HG03469 (cell line): Measurements from ENCODE around the gene RAB3GAP2.
"Not testable (repeated sequence)": the region's sequence is repeated elsewhere in the genome, so short reads cannot be mapped to it uniquely, and the experiment has no call there.

Experiments used
- ATAC-seq: cut with Tn5 transposase; IDR thresholded peaks from one replicate; pipeline ENCODE4 v1.9.1; 2021; ENCODE audit warnings: mild to moderate bottlenecking, moderate library complexity, moderate number of reproducible peaks; ENCODE audit not compliant: unreplicated experiment

RAB3GAP2 gene

DNA sequence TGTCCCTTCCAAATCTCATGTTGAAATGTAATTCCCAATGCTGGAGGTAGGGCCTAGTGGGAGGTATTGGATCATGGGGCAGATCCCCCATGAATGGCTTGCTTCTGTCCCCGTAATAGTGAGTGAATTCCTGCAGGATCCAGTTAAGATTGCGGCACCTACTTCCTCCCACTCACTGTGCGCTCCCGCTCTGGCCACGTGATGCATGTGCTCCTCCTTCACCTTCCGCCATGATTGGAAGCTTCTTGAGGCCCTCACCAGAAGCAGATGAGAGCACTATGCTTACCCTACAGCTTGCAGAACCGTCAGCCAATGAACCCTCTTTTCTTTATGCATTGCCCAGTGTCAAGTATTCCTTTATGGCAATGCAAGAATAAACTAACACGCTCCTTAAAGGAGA lies 14.9 kb upstream of the RAB3GAP2 start:
- ATAC-seq = no peak

DNA sequence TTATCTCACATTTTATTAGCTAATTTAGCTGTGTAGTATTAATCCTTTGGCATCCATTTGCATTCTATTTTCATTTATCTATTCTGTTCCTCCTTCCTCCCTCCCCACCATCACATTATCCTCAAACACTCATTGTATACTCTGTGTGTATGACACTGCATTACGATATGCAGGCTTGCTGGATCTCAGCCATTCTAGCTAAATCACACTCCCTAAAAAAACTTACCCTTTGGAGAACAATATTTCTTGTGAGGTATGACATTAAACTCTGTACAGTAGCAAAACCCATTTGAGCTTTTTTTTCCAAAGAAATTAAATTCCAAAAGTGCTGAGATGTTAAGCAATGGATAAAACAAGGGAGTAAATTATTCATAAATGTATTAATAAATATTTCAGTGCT lies 11.4 kb upstream of the RAB3GAP2 start:
- ATAC-seq = no peak

DNA sequence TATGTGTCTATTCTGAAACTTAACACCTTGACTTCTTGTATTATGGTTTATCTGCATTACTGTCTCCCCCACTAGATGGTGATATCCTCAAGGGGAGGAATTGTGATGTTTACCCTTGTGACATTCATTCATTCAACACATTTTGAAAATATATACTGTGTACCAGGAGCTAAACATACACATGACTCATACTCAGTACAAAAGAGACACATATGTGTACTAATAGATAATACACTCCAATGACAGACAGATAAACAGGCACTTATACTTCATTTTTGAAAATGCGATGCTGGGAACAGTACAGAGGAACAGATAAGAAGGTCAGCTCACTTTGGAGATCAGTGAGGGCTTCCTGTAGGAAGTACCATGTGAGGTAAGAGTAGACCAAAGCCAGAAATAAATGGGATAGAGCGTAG lies 8.9 kb upstream of the RAB3GAP2 start:
- no peak for ATAC-seq

DNA sequence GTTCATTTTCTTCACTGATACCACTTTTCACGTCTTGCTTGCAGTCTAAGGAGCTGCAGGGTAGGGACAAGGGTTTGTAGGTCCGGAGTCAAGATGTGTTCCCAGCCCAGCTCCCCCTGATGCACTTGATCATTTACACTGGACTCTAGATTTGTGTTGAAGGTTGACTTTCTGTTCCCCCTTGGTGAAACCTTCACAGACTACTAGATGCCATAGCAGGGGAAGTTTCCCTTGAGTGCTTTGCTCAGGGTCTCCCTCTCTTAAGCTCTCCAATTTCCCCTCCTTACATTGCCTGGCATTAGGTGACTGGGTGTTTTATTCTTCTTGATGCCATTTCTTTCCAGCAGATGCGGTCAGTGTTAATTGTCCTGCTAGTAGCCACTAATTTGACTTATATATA lies 8.0 kb upstream of the RAB3GAP2 start:
- ATAC-seq = no peak

DNA sequence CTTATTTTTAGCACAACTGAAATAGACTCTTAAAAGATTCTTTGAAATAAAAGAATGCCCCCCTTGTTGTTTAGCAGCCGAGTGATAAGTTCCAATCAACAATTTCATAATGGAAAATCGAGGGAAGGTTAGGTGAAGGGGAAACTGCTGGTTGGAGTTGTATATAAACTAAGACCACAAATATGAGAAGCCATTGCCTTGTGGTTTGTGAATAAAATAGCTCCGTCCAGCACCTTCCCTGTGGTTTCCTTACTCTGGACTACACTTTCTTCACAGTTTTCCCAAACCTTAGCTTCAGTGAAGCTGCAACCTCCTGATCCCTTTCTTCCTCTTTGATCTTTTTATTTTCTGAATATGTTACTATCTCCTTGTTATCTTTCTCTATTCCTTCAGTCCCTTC lies 6.7 kb upstream of the RAB3GAP2 start:
- ATAC-seq = no peak

DNA sequence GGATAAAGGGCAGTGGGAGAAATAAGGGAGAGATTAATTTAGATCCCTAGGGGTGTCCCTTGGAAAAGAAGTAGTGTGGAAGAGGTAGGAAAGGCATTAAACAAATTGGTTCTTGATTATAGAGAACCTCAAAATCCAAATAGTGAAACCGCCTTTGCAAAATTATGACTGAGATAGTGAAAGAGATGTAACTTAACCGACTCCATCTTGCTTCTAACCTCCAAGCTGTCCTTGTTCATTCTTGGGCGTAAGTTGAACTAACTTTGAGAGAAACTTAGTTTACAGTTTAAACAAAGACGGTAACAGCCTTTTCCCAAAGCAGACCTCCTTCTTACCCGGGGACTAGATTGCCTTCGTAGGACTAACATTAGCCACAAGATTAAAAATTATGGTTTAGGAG lies 3.2 kb upstream of the RAB3GAP2 start:
- ATAC-seq = no peak

DNA sequence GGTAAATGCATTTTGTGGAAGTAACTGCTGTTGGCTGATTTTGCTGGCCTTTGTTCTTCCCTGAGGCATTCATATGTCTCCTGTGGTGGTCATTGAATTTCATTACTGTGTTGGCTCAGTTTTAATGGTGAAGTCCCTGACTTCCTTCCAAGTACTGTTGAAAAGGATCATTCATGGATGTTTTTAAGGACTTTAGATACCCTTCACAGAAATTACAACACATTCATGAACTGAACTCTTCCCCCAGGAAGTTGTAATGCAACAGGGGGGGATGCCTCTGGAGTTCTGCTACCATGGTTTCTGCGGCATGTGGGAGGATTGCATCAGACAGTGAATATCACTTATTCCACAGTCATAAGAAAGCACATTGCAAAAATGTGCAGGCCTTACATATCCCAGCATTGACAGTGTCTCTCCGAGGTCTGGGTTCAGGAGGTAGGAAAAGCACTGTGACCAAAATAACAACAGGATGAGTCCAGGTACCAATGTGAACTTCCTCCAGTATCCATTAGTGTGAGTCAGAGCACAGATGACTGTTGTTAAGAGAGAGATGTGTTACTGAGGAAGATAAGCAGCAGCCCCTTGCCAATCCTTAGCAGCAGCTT lies 2.1 kb upstream of the RAB3GAP2 start:
- ATAC-seq = no peak

DNA sequence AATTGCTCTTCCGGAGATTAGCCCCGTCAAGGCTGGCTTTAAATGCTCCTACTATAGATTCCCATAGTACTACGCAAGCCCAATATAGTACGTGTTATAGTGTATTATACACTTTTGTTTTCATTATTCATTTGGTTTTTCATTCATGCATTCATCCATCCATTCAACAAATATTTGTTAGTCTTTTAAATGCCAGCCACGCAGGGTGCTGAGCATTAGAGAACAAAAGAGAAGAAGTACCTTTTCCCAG lies 513 bp upstream of the RAB3GAP2 start:
- ATAC-seq = no peak

DNA sequence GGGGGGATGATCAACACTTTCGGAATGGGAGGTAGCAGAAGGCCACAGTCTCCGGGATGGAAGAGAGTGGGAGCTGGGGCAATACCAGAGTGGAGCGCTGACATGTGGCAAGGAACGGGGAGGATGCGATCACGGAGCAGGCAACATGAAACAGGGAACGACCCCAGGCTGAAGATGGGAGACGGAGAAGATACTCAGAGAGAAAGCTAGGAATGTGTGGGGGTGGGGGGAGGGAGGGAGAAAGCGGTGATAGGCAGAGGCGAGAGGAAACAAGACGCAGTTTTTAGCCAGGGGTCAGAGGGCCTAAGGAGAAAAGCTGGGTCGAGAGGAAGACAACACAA lies 577 bp downstream of the RAB3GAP2 start:
- no peak for ATAC-seq

DNA sequence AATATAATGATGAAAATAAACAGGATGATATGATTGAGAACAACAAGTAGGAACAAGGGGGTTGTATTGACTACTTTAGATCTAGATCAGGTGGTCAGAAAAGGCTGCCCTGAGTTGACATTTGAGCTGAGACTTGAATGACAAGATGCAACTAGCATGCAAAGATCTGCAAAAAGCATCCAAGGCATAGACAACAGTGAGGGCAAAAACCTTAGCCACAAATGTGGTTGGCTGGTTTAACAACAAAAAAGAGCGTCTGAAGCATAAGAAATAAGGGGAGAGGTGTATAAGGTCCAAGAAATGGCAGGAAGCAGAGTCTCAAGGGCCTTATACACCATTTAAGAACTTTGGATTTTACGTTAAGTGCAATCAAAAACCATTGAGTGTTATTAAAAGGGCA lies 3.2 kb downstream of the RAB3GAP2 start:
- ATAC-seq = no peak

DNA sequence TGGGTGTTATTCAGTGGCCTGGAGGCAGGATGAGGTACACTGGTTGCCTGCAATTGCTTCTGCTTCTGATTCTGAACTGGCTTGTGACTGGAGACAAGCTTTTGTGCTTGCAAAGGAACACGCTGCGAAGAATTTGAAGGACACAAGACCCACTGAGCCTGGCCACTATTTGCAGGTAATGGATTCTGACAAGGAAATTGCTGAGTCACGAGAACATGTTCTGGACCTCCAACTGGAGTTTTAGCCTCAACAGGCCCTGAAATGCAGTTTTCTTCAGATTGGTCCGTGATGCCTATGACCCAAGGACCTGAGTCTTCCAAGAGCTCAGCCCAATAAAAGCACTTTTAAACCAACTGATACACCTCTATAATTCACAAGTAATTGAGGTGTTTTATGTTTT lies 4.6 kb downstream of the RAB3GAP2 start:
- no peak for ATAC-seq

DNA sequence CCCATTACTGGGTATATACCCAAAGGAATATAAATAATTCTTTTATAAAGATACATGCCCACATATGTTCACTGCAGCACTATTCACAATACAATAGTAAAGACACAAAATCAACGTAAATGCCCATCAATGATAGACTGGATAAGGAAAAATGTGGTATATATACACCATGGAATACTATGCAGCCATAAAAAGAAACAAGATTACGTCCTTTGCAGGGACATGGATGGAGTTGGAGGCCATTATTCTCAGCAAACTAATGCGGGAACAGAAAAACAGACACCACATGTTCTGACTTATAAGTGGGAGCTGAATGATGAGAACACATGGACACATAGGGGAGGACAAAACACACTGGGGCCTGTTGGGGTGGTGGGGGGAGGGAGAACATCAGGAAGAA lies 12.0 kb downstream of the RAB3GAP2 start:
- not testable (repeated sequence) for ATAC-seq

DNA sequence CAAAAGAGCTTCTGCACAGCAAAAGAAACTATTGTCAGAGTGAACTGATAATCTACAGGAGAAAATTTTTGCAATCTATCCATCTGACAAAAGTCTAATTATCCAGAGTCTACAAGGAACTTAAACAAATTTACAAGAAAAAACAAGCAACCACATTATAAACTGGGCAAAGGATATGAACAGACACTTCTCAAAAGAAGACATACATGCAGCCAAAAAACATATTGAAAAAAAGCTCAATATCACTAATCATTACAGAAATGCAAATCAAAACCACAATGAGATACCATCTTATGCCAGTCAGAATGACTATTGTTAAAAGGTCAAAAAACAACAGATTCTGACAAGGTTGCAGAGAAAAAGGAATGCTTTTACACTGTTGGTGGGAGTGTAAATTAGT lies 12.5 kb downstream of the RAB3GAP2 start:
- not testable (repeated sequence) for ATAC-seq

DNA sequence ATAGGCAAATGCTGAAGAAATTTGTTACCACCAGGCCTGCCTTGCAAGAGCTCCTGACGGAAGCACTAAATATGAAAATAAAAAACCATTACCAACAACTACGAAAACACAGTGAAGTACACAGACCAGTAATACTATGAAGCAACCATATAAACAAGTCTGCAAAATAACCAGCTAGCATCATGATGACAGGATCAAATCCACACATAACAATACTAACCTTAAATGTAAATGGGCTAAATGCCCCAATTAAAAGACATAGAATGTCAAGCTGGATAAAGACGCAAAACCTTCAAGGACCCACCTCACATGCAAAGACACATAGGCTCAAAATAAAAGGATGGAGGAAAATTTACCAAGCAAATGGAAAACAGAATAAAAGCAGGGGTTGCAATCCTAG lies 16.1 kb downstream of the RAB3GAP2 start:
- not testable (repeated sequence) for ATAC-seq

DNA sequence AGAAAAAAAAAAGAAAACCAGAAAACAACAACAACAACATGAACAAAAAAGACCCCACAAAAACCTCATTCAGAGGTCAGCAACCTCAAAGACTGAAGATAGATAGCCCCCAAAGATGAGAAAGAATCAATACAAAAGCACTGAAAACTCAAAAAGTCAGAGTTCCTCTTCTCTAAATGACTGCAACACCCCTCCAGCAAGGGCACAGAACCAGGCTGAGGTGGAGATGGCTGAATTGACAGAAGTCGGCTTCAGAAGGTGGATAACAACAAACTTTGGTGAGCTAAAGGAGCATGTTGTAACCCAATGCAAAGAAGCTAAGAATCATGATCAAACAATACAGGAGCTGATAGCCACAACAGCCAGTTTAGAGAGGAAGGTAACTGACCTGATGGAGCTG lies 17.0 kb downstream of the RAB3GAP2 start:
- ATAC-seq = no peak

DNA sequence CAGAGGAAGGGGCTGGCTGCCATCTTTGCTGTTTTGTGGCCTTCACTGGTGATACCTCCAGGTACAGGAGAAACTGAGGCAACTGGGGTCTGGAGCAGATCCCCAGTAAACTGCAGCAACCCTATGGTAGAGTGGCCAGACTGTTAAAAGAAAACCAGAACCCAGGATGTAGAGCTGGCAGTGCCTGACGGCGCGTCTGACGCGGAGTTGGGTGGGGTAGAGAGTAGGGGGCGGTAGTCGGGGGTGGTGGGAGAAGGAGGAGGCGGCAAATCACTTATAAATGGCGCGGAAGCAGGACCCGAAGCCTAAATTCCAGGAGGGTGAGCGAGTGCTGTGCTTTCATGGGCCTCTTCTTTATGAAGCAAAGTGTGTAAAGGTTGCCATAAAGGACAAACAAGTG lies 19.0 kb downstream of the RAB3GAP2 start:
- not testable (repeated sequence) for ATAC-seq

DNA sequence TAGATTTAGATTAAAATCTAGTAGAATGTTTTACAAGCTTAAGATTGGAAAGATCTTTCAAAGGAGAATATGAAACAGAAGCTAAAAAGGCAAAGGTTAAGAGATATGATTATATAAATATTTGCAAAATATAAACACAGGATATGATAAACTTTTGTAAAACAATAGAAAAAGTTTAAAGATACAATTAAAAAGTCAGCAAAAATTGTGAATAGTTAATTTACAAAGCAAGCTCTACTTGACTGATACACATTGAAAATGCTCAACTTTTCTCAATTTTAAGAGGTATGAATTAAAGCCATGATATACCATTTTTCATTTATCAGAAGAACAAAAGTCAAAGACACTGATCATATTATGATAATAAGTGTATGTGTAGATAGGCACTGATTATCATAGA lies 21.0 kb downstream of the RAB3GAP2 start:
- no peak for ATAC-seq

DNA sequence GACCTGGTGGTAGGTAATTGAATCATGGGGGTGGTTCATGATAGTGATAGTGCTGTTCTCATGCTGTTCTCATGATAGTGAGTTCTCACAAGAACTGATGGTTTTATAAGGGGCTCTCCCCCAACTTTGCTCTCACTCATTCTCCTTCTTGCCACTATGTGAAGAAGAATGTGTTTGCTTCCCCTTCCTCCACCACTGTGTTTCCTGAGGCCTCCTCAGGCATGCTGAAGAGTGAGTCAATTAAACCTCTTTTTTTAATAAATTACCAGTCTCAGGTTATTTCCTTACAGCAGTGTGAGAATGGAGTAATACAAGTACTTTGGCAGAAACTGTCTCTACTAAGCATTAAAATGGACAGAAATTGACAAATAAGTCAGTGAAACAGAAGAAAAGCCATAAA lies 21.6 kb downstream of the RAB3GAP2 start:
- no peak for ATAC-seq

DNA sequence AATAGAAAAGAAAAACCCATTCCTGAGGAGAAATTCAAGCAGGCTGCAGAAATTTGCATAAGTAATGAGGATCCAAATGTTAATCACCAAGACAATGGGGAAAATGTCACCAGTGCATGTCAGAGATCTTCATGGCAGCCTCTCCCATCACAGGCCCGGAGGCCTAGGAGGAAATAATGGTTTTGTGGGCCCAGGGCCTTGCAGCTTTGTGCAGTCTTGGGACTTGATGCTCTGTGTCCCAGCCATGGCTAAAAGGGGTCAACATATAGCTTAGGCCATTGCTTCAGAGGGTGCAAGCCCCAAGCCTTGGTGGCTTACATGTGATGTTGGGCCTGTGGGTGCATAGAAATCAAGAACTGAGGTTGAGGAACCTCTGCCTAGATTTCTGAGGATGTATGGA lies 22.7 kb downstream of the RAB3GAP2 start:
- ATAC-seq = no peak

DNA sequence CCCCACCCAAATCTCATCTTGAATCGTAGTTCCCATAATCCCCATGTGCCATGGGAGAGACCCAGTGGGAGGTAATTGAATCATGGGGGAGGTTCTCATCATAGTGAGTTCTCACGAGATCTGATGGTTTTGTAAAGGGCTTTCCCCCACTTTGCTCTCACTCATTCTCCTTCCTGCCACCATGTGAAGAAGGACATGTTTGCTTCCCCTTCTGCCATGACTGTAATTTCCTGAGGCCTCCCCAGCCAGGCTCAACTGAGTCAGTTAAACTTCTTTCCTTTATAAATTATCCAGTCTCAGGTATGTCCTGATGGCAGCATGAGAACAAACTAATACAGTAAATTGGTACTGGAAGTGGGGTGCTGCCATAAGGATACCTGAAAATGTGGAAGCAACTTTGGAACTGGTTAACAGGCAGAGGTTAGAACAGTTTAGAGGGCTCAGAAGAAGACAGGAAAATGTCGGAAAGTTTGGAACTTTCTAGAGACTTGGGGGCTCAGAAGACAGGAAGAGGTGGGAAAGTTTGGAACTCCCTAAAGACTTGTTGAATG lies 23.5 kb downstream of the RAB3GAP2 start:
- ATAC-seq = not testable (repeated sequence)

DNA sequence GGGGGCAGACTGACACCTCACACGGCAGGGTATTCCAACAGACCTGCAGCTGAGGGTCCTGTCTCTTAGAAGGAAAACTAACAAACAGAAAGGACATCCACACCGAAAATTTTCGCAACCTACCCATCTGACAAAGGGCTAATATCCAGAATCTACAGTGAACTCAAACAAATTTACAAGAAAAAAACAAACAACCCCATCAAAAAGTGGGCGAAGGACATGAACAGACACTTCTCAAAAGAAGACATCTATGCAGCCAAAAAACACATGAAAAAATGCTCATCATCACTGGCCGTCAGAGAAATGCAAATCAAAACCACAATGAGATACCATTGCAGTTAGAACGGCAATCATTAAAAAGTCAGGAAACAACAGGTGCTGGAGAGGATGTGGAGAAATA lies 26.4 kb downstream of the RAB3GAP2 start:
- not testable (repeated sequence) for ATAC-seq

DNA sequence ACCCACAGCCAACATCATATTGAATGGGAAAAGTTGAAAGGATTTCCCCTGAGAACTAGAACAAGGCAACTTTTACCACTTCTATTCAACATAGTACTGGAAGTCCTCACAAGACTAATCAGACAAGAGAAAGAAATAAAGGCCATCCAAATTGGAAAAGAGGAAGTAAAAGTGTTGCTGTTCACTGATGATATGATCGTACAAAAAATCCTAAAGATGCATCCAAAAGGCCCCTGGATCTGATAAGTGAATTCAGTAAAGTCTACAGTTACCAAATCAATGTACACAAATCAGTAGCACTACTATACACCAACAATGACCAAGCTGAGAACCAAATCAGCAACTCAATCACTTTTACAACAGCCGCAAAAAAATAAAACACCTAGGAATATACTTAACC lies 28.3 kb downstream of the RAB3GAP2 start:
- no peak for ATAC-seq

DNA sequence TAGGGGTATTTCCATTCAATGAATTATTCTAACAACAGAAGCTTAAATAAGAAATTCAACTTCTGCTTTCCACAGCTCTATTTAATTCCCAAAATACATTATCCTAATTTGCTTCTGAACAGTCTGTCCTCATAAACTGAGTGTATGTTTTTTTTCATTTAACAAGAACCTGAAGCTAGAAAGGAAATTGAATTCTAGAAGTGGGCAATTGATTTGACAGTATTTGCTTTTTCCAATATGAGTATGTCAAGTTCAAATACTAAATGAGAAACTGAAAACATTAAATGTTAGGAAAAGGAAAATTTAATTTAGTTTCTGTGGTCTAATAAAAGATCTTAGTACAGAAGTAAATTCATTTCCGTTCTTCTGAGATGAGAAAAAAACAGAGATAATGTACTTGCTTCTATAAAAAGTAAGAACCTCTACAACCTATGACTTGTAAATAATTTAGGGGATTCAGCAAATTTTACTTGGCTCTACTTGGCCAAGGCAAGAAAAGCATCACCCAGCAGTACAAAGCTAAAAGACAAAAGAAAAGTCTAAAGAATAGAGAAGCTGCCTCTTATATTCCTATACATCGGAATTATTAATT lies 31.1 kb downstream of the RAB3GAP2 start:
- no peak for ATAC-seq
